ENCODE measurements around the gene FADS2.

FADS2 gene

DNA sequence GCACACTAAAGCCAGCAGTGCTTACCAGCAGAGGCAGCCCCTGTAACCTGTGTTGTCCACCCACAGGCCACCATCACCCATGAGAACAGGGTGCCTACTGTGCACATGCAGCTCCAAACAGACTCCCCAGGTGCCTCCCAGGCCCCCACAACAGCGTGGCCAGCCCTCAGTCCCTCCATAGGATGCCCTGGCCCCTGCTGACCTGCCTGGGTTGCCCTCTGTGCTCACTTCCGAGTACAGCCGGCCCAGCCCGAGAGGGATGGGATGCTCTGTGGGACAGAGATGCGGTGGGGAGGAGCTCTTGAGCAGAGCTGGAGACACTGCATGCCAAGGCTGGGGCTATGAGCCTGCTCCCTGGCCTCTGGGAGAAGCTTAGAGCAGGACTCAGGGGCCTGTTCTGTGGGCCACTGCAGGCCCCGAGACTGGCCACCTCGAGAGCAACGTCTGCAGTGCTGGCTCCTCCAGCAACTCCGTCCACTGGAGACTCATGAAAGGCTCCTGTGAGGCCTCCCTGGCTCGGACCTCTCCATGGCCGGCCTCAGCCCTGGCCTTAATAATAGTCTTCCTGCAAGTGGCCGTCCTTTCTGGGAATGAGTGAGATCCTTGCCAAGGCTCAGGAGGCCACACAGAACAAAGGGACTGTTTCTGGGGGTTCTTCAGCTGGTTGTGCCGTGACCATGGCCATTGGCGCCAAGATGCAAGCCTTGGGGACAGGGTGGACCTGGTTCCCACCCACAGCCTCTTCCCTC is 27.0 kb downstream of the FADS2 start:
- H3K27me3 ChIP-seq (replicated peaks; ENCODE audit: control insufficient read depth, insufficient read depth, low read length, poor library complexity, severe bottlenecking) = no peaks in the 10 kb centered on the region
- DNase-seq = no peak
- H3K4me1 ChIP-seq (ENCODE audit: control insufficient read depth, insufficient read depth, low read length, poor library complexity, severe bottlenecking) = no peaks in the 10 kb centered on the region
- no peak overlapping the region for H3K27ac ChIP-seq (ENCODE audit: insufficient read depth, low read length, poor library complexity, severe bottlenecking)
- H3K36me3 ChIP-seq (ENCODE audit: control insufficient read depth, insufficient read depth, low read length) = no peaks in the 10 kb centered on the region
- H3K4me3 ChIP-seq (ENCODE audit: insufficient read depth, low read depth, low read length, poor library complexity, severe bottlenecking) = no peak overlapping the region
- no peaks in the 10 kb centered on the region for H3K9me3 ChIP-seq (ENCODE audit: control insufficient read depth, low read length)

DNA sequence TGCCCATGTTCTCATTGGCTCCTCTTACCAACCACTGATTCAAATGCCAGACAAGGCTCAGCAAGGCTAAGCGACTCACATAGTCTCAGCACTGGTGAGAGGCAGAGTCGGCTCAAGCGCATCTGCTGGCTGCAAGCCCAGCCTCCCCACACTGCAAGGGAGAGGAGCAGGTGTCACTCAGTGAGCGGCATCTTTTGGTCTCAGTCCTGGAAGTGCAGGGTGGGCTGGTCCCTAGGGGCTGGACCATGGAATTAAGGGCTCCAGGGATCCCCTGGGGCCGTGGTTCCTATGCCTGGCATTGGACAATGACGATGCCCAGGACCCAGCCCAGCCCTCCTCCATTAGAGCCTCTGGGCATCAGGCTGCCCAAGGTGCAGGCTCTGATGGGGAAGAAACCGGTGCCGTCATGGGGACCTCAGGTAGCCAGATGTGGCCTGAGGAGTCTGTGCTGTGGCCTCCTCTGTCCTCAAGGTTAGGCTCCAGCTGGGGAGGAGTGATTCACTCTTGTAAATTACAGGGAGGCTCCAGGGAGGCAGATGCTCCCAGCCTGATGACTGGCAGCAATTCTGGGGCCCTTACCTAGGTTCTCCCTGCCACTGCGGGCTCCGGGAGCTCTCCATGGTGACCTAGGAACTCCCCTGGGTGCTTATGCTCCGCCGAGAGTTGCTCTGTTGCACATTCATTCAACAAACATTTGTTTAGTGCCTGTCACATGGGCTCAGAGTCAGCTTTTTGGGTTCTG is 28.0 kb downstream of the FADS2 start:
- Histone ChIP-seq H3K4me3 (ENCODE audit: insufficient read depth, low read depth, low read length, poor library complexity, severe bottlenecking) (no peak overlapping the region), H3K27me3 (replicated peaks; ENCODE audit: control insufficient read depth, insufficient read depth, low read length, poor library complexity, severe bottlenecking) (no peaks in the 10 kb centered on the region), H3K36me3 (ENCODE audit: control insufficient read depth, insufficient read depth, low read length) (no peaks in the 10 kb centered on the region), H3K9me3 (ENCODE audit: control insufficient read depth, low read length) (no peaks in the 10 kb centered on the region), H3K4me1 (ENCODE audit: control insufficient read depth, insufficient read depth, low read length, poor library complexity, severe bottlenecking) (no peaks in the 10 kb centered on the region), H3K27ac (ENCODE audit: insufficient read depth, low read length, poor library complexity, severe bottlenecking) (no peak overlapping the region)
- DNase-seq = no peak

DNA sequence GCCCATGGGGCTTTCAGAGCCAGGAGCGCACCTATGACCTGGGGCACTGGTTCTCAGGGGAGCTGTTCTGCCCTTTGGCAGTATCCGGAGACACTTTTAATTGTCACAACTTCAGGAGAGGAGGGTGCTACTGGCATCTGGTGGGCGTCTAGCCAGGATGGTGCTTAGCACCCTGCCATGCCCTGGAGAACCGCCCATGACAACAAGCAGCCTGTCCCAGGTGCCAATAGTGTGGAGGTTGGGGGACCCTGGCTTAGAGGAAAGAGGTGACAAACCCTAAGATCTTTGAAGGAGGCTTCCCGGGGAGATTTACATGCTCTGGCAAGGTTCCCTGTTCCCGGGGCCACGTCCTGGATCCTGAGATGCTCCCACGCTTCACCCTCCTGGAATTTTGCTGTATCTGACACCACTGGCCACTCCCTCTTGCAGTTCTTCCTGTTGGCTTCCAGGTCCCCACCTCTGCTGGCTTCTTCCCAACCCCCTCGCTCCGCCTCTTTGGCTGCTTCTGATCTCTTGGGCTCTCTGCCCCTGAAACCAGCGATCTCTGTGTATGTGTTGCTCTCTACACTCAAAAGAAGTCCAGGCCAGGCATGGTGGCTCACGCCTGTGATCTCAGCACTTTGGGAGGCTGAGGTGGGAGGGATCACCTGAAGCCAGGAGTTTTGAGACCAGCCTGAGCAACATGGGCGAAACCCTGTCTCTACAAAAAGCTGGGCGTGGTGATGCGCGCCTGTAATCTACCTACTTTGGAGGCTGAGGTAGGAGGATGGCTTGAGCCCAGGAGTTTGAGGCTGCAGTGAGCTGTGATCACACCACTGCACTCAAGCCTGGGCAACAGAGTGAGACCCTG is 32.2 kb downstream of the FADS2 start:
- Histone ChIP-seq H3K36me3 (ENCODE audit: control insufficient read depth, insufficient read depth, low read length) (no peaks in the 10 kb centered on the region), H3K27me3 (replicated peaks; ENCODE audit: control insufficient read depth, insufficient read depth, low read length, poor library complexity, severe bottlenecking) (no peaks in the 10 kb centered on the region), H3K4me1 (ENCODE audit: control insufficient read depth, insufficient read depth, low read length, poor library complexity, severe bottlenecking) (no peaks in the 10 kb centered on the region), H3K9me3 (ENCODE audit: control insufficient read depth, low read length) (no peaks in the 10 kb centered on the region), H3K27ac (ENCODE audit: insufficient read depth, low read length, poor library complexity, severe bottlenecking) (no peak overlapping the region), H3K4me3 (ENCODE audit: insufficient read depth, low read depth, low read length, poor library complexity, severe bottlenecking) (no peak overlapping the region)
- DNase-seq = no peak

- Histone ChIP-seq H3K36me3 (ENCODE audit: control insufficient read depth, insufficient read depth, low read length) (no peaks in the 10 kb centered on the region), H3K4me3 (ENCODE audit: insufficient read depth, low read depth, low read length, poor library complexity, severe bottlenecking) (no peak overlapping the region), H3K27me3 (replicated peaks; ENCODE audit: control insufficient read depth, insufficient read depth, low read length, poor library complexity, severe bottlenecking) (no peaks in the 10 kb centered on the region), H3K9me3 (ENCODE audit: control insufficient read depth, low read length) (no peaks in the 10 kb centered on the region), H3K27ac (ENCODE audit: insufficient read depth, low read length, poor library complexity, severe bottlenecking) (no peak overlapping the region), H3K4me1 (ENCODE audit: control insufficient read depth, insufficient read depth, low read length, poor library complexity, severe bottlenecking) (no peaks in the 10 kb centered on the region)
- DNase-seq = no peak
Measured at GRCh38 chr11:61861634-61862033, 33.5 kb downstream of the FADS2 start.

GRCh38 chr11:61862714-61863547 is 34.8 kb downstream of the FADS2 start:
- no peaks in the 10 kb centered on the region for H3K27me3 ChIP-seq (replicated peaks; ENCODE audit: control insufficient read depth, insufficient read depth, low read length, poor library complexity, severe bottlenecking)
- no peaks in the 10 kb centered on the region for H3K4me1 ChIP-seq (ENCODE audit: control insufficient read depth, insufficient read depth, low read length, poor library complexity, severe bottlenecking)
- no peak for DNase-seq
- no peaks in the 10 kb centered on the region for H3K9me3 ChIP-seq (ENCODE audit: control insufficient read depth, low read length)
- no peak overlapping the region for H3K27ac ChIP-seq (ENCODE audit: insufficient read depth, low read length, poor library complexity, severe bottlenecking)
- H3K36me3 ChIP-seq (ENCODE audit: control insufficient read depth, insufficient read depth, low read length) = no peaks in the 10 kb centered on the region
- H3K4me3 ChIP-seq (ENCODE audit: insufficient read depth, low read depth, low read length, poor library complexity, severe bottlenecking) = no peak overlapping the region

- Histone ChIP-seq H3K4me3 (ENCODE audit: insufficient read depth, low read depth, low read length, poor library complexity, severe bottlenecking) (no peak overlapping the region), H3K36me3 (ENCODE audit: control insufficient read depth, insufficient read depth, low read length) (no peaks in the 10 kb centered on the region), H3K9me3 (ENCODE audit: control insufficient read depth, low read length) (no peaks in the 10 kb centered on the region), H3K4me1 (ENCODE audit: control insufficient read depth, insufficient read depth, low read length, poor library complexity, severe bottlenecking) (no peaks in the 10 kb centered on the region), H3K27ac (ENCODE audit: insufficient read depth, low read length, poor library complexity, severe bottlenecking) (no peak overlapping the region), H3K27me3 (replicated peaks; ENCODE audit: control insufficient read depth, insufficient read depth, low read length, poor library complexity, severe bottlenecking) (no peaks in the 10 kb centered on the region)
- DNase-seq = no peak
Measured at GRCh38 chr11:61863548-61864081, 35.5 kb downstream of the FADS2 start.

DNA sequence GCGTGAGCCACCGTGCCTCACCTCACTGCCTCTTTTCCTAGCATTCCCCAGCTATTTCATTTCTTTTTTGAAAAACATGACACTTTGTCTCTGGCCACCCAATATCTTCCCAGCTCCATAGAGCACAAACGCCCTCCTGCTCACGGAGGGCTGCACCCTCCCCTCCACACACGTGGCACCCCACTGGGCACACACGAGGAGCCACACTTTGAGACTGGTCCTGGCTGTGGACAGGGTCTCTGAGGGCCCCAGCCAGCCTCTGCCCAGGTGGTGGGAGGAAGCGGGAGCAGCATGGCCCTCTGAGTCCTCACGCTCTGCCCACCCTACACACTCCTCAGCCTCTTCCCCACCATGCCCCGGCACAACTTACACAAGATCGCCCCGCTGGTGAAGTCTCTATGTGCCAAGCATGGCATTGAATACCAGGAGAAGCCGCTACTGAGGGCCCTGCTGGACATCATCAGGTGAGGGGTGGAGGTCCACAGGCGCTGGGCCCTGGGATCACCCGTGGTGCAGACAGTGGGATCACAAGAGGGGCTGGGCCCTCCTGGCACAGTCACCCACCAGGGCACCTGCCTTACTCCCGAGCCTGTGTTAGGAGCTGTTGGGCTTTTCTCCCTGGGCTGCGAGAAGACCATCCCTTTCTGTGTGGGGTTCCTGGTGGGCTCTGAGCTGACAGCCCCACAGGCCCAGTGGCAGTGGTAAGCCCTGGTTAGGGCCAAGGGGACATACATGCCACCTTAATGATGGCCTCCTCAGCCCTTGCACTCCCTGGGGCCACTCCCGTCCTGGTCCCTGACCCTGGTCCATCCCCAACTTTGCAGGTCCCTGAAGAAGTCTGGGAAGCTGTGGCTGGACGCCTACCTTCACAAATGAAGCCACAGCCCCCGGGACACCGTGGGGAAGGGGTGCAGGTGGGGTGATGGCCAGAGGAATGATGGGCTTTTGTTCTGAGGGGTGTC is 37.0 kb downstream of the FADS2 start:
- DNase-seq = no peak
- Histone ChIP-seq H3K4me1 (ENCODE audit: control insufficient read depth, insufficient read depth, low read length, poor library complexity, severe bottlenecking) (no peaks in the 10 kb centered on the region), H3K9me3 (ENCODE audit: control insufficient read depth, low read length) (no peaks in the 10 kb centered on the region), H3K36me3 (ENCODE audit: control insufficient read depth, insufficient read depth, low read length) (no peaks in the 10 kb centered on the region), H3K27me3 (replicated peaks; ENCODE audit: control insufficient read depth, insufficient read depth, low read length, poor library complexity, severe bottlenecking) (no peaks in the 10 kb centered on the region), H3K4me3 (ENCODE audit: insufficient read depth, low read depth, low read length, poor library complexity, severe bottlenecking) (no peak overlapping the region), H3K27ac (ENCODE audit: insufficient read depth, low read length, poor library complexity, severe bottlenecking) (no peak overlapping the region)

- H3K36me3 ChIP-seq (ENCODE audit: control insufficient read depth, insufficient read depth, low read length) = no peaks in the 10 kb centered on the region
- no peak for DNase-seq
- no peaks in the 10 kb centered on the region for H3K27me3 ChIP-seq (replicated peaks; ENCODE audit: control insufficient read depth, insufficient read depth, low read length, poor library complexity, severe bottlenecking)
- no peaks in the 10 kb centered on the region for H3K9me3 ChIP-seq (ENCODE audit: control insufficient read depth, low read length)
- no peak overlapping the region for H3K4me3 ChIP-seq (ENCODE audit: insufficient read depth, low read depth, low read length, poor library complexity, severe bottlenecking)
- peaks cover 6% of the 10 kb centered on the region for H3K4me1 ChIP-seq (ENCODE audit: control insufficient read depth, insufficient read depth, low read length, poor library complexity, severe bottlenecking)
- H3K27ac ChIP-seq (ENCODE audit: insufficient read depth, low read length, poor library complexity, severe bottlenecking) = no peak overlapping the region
Measured at GRCh38 chr11:61866231-61866957, 38.3 kb downstream of the FADS2 start.
